Measurements from ENCODE around the gene SP4.

SP4 gene

GRCh38 chr7:21448974-21449373, 21.1 kb downstream of the SP4 start:
- no peak for ATAC-seq

- no peak for ATAC-seq
These were observed 22.2 kb downstream of the SP4 start for GRCh38 chr7:21450076-21450475.

GRCh38 chr7:21450941-21451340, 23.1 kb downstream of the SP4 start:
- no peak for ATAC-seq

- ATAC-seq: no peak
These were observed 26.3 kb downstream of the SP4 start for GRCh38 chr7:21454182-21454581.

GRCh38 chr7:21454906-21455305, 27.0 kb downstream of the SP4 start:
- ATAC-seq: no peak

- no peak for ATAC-seq
These were observed 33.4 kb downstream of the SP4 start for GRCh38 chr7:21461282-21461681.

GRCh38 chr7:21462081-21462480, 34.2 kb downstream of the SP4 start:
- no peak for ATAC-seq

- ATAC-seq: no peak
These were observed 35.6 kb downstream of the SP4 start for GRCh38 chr7:21463524-21463923.

GRCh38 chr7:21468969-21469368, 41.1 kb downstream of the SP4 start:
- ATAC-seq: no peak

GRCh38 chr7:21469894-21470293, 42.0 kb downstream of the SP4 start:
- ATAC-seq: no peak

- no peak for ATAC-seq
These were observed 44.1 kb downstream of the SP4 start for GRCh38 chr7:21472029-21472428.

GRCh38 chr7:21476429-21476828, 48.5 kb downstream of the SP4 start:
- no peak for ATAC-seq

- ATAC-seq: no peak
These were observed 53.0 kb downstream of the SP4 start for GRCh38 chr7:21480693-21481403.

GRCh38 chr7:21486511-21486910, 58.6 kb downstream of the SP4 start:
- no peak for ATAC-seq

GRCh38 chr7:21495731-21496130, 67.8 kb downstream of the SP4 start:
- no peak for ATAC-seq

- ATAC-seq: no peak
These were observed 69.2 kb downstream of the SP4 start for GRCh38 chr7:21497072-21497471.

GRCh38 chr7:21500117-21500832, 72.4 kb downstream of the SP4 start:
- no peak for ATAC-seq

- ATAC-seq: no peak
These were observed 76.1 kb downstream of the SP4 start for GRCh38 chr7:21504021-21504420.

GRCh38 chr7:21507627-21508343, 79.9 kb downstream of the SP4 start:
- ATAC-seq: no peak

- no peak for ATAC-seq
These were observed 80.7 kb downstream of the SP4 start for GRCh38 chr7:21508538-21508937.

- ATAC-seq: no peak
These were observed 86.2 kb downstream of the SP4 start for GRCh38 chr7:21514062-21514461.

GRCh38 chr7:21524680-21525079, 96.8 kb downstream of the SP4 start:
- no peak for ATAC-seq

- no peak for ATAC-seq
These were observed 98.1 kb downstream of the SP4 start for GRCh38 chr7:21526007-21526406.

GRCh38 chr7:21526448-21526847, 98.6 kb downstream of the SP4 start:
- no peak for ATAC-seq
